A549 (cell line): Measurements from ENCODE around the gene XPR1. TPM values are rescaled to one million over a fixed set of nuclear protein-coding genes. Genes with fewer than 3 reads are reported as not detected.
"Not testable (repeated sequence)": the region's sequence is repeated elsewhere in the genome, so short reads cannot be mapped to it uniquely, and the experiment has no call there.

Experiments
- ATAC-seq, 2 experiments: fragments of 200-7000 bp in 1 of 2; fragments of >200 bp in 1 of 2; cut with Nextera tagmentation in 1 of 2; cut with Tn5 transposase in 1 of 2; 3 replicates each; pipeline versions ENCODE4 v1.8.0 to v1.9.1; 2018 to 2020; ENCODE audit warnings: mild to moderate bottlenecking in 1 of 2, moderate library complexity in 1 of 2
- CTCF ChIA-PET: fragments of 300-600 bp; sonication (Branson Sonifier 250); formaldehyde crosslinking; extraction: SDS; loops from one replicate; lab custom pipeline; 2021; ENCODE audit warnings: antibody characterized with exemption, inconsistent platforms; lab: Yijun Ruan, JAX
- POLR2A ChIA-PET: fragments of 350-600 bp; formaldehyde crosslinking; extraction: SDS; loops from one replicate; lab custom pipeline; 2021; ENCODE audit warnings: antibody characterized with exemption, inconsistent platforms; lab: Yijun Ruan, JAX
- DNase-seq, 2 experiments: peaks; one replicate each; pipeline versions ENCODE4 v3.0.0 to v3.0.0-alpha.2; 2011 to 2016; ENCODE audit warnings: low read depth in 1 of 2, low spot score in 1 of 2
- FAIRE-seq: peaks from 2 replicates; lab custom pipeline; 2011; peaks lifted over from hg19 to GRCh38; lab: Jason Lieb, UNC
- H3K27ac ChIP-seq, 2 experiments: fragments of >200 bp; sonication (Bioruptor Twin); formaldehyde crosslinking; 3 replicates each; pipeline ENCODE4 v1.5.1; 2016 to 2017
- H3K4me1 ChIP-seq: fragments of >200 bp; sonication (Bioruptor Twin); formaldehyde crosslinking; 3 replicates; pipeline ENCODE4 v1.6.1; 2016
- H3K4me2 ChIP-seq: fragments of >200 bp; sonication (Bioruptor Twin); formaldehyde crosslinking; 3 replicates; pipeline ENCODE4 v1.6.1; 2016
- H3K4me3 ChIP-seq: fragments of >200 bp; sonication (Bioruptor Twin); formaldehyde crosslinking; 3 replicates; pipeline ENCODE4 v1.5.1; 2016
- H3K9me3 ChIP-seq: fragments of >200 bp; sonication (Bioruptor Twin); formaldehyde crosslinking; 3 replicates; pipeline ENCODE4 v1.6.1; 2016
- CBX2 ChIP-seq: fragments of 200-600 bp; sonication (generic); IDR thresholded peaks from 2 replicates; pipeline ENCODE4 v1.6.1; 2016; ENCODE audit warnings: low read depth, mild to moderate bottlenecking, borderline replicate concordance
- CBX8 ChIP-seq: fragments of 200-600 bp; sonication (generic); IDR thresholded peaks from 2 replicates; pipeline ENCODE4 v1.6.1; 2016
- ELK1 ChIP-seq: fragments of 150-350 bp; IDR thresholded peaks from 2 replicates; pipeline ENCODE4 v1.6.1; 2014; ENCODE audit warnings: low read depth, mild to moderate bottlenecking, low read length
- ESRRA ChIP-seq: fragments of 150-350 bp; IDR thresholded peaks from 2 replicates; pipeline ENCODE4 v1.6.1; 2014; ENCODE audit warnings: mild to moderate bottlenecking, low read length, borderline replicate concordance
- FOSL2 ChIP-seq, 2 experiments: fragments of 450-650 bp in 1 of 2; fragments of >200 bp in 1 of 2; sonication (Bioruptor Twin) in 1 of 2; formaldehyde crosslinking; IDR thresholded peaks; 2 replicates each; pipeline versions ENCODE4 v1.5.0 to v1.6.1; 2016 to 2020; ENCODE audit warnings: mild to moderate bottlenecking in 1 of 2, moderate library complexity in 1 of 2
- MAFK ChIP-seq: fragments of 450-650 bp; IDR thresholded peaks from 2 replicates; pipeline ENCODE4 v1.6.1; 2014; ENCODE audit not compliant: partially characterized antibody
- MAZ ChIP-seq: fragments of 150-350 bp; IDR thresholded peaks from 2 replicates; pipeline ENCODE4 v1.6.1; 2014; ENCODE audit warnings: antibody characterized with exemption, low read depth, low read length, borderline replicate concordance
- MYC ChIP-seq: IDR thresholded peaks from 2 replicates; pipeline ENCODE4 v1.6.1; 2012; ENCODE audit warnings: mild to moderate bottlenecking, inconsistent platforms, low read length, improper control_type of control experiment, borderline replicate concordance
- RARB ChIP-seq: fragments of 250-450 bp; sonication (Bioruptor Pico); IDR thresholded peaks from 2 replicates; pipeline ENCODE4 v1.8.0; 2021; ENCODE audit warnings: mild to moderate bottlenecking, moderate library complexity
- SREBF2 ChIP-seq: fragments of 450-650 bp; IDR thresholded peaks from 2 replicates; pipeline ENCODE4 v1.6.1; 2014; ENCODE audit warnings: mild to moderate bottlenecking, moderate library complexity
- ZNF302 ChIP-seq: fragments of 250-450 bp; sonication (Bioruptor Pico); IDR thresholded peaks from 2 replicates; pipeline ENCODE4 v1.9.0; 2021; ENCODE audit warnings: inconsistent platforms, mild to moderate bottlenecking, moderate library complexity
- WGBS: methylation state at CpG from one replicate; pipeline ENCODE4 v1.1.6; 2017; ENCODE audit errors: missing lambda C conversion rate; 5-methylcytosine and 5-hydroxymethylcytosine counted together
- polyA plus RNA-seq, 4 experiments: library from polyadenylated mRNA; depleted of rRNA in 3 of 4; stranded (reverse); fragments of >200 nt; fragmentation: RNase III in 1 of 4; extraction: RNeasy Plus Mini Kit Qiagen cat#74134 plus additional on column Dnase treatment in 1 of 4; gene quantifications; 2 replicates in 3 of 4; 3 replicates in 1 of 4; pipeline ENCODE4 v1.2.3, GENCODE V29; 2011 to 2017
- TF ChIP-seq, protein P1 (sequence below): fragments of 250-450 bp; sonication (Bioruptor Pico); IDR thresholded peaks from 2 replicates; pipeline ENCODE4 v1.5.0; 2021; ENCODE audit warnings: mild to moderate bottlenecking, moderate library complexity, borderline replicate concordance

The XPR1 gene
- polyA plus RNA-seq, 2 of the 4 experiments (the other 2 are of a cell fraction) = 37.5 to 86.1 TPM

DNA sequence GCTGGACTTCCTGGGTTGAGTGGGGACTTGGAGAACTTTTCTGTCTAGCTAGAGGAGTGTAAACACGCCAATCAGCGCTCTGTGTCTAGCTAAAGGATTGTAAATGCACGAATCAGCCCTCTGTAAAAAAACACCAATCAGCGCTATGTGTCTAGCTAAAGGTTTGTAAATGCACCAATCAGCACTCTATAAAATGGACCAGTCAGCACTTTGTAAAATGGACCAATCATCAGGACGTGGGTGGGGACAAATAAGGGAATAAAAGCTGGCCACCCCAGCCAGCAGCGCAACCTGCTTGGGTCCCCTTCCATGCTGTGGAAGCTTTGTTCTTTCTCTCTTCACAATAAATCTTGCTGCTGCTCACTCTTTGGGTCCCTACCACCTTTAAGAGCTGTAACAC is 94.2 kb downstream of the XPR1 start:
- POLR2A ChIA-PET, H3K4me3 ChIP-seq, ATAC-seq, H3K4me1 ChIP-seq, H3K27ac ChIP-seq, H3K4me2 ChIP-seq, DNase-seq, CTCF ChIA-PET: not testable (repeated sequence)
- H3K9me3 ChIP-seq = peaks cover 13% of the 10 kb centered on the region; the same call in 2 of the 3 replicates
- peak; percentile 95 for TF ChIP-seq MAFK
- TF ChIP-seq, all 56 proteins: peak for 1; not testable (repeated sequence) for 55
- 91% methylated on average over 6 of the region's 6 CpGs for WGBS
- FAIRE-seq = not testable (repeated sequence)

DNA sequence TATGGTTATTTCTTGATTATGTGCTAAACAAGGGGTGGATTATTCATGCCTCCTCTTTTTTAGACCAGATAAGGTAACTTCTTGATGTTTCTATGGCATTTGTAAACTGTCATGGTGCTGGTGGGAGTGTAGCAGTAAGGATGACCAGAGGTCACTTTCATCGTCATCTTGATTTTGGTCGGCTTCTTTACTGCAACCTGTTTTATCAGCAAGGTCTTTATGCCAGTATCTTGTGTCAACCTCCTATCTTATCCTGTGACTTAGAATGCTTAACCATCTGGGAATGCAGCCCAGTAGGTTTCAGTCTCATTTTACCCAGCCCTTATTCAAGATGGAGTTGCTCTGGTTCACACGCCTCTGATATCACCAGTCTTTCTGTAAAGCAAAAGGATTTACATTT is 95.9 kb downstream of the XPR1 start:
- POLR2A ChIA-PET, FAIRE-seq, H3K4me1 ChIP-seq, H3K4me2 ChIP-seq, H3K27ac ChIP-seq, CTCF ChIA-PET, ATAC-seq, H3K4me3 ChIP-seq, DNase-seq: not testable (repeated sequence)
- 94% methylated on average over 3 of the region's 3 CpGs for WGBS
- peaks cover 20% of the 10 kb centered on the region; the same call in 2 of the 3 replicates for H3K9me3 ChIP-seq

GRCh38 chr1:180728472-180729106 is 96.8 kb downstream of the XPR1 start:
- FAIRE-seq = no peak
- CTCF ChIA-PET = no interaction called here
- no peak overlapping the region for H3K27ac ChIP-seq

DNA sequence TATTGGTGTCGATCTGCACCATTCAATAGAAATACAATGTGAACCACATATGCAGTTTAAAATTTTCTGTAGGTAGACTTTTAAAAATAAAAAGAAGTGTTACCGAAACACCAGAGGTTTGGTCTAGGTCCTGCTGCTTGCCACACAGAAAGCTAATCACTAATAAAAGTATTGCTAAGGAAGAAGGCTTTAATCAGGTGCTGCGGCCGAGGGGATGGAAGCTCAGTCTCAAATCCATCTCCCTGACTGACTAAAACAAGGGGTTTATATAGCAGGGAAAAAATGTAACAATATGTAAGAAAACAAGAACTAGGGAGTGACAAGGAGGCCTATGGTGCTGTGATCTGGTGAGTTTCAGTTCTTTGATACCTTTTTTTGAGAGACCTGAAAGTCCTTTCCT is 99.3 kb downstream of the XPR1 start:
- WGBS = 93% methylated on average over 4 of the region's 4 CpGs
- no peak overlapping the region for H3K4me2 ChIP-seq
- H3K27ac ChIP-seq = no peak overlapping the region
- ATAC-seq (no peak), FAIRE-seq (no peak), DNase-seq (no peak)
- no peaks in the 10 kb centered on the region for H3K4me1 ChIP-seq
- TF ChIP-seq FOSL2 (IDR thresholded peaks at IDR 0.05) (no peak), FOSL2 (CRISPR knock-in tag; IDR thresholded peaks at IDR 0.05) (no peak), MAFK (no peak), CBX2 (no peak), ELK1 (no peak), RARB (CRISPR knock-in tag) (no peak), ZNF302 (CRISPR knock-in tag) (no peak), MYC (no peak)
- H3K4me3 ChIP-seq = no peak overlapping the region
- ChIA-PET POLR2A (no interaction called here), CTCF (no interaction called here)
- peaks cover 30% of the 10 kb centered on the region for H3K9me3 ChIP-seq

More at GRCh38 chr1:180728472-180729106, 96.8 kb downstream of the XPR1 start:
- TF ChIP-seq CBX8 (no peak), FOSL2 (IDR thresholded peaks at IDR 0.05) (no peak), FOSL2 (CRISPR knock-in tag; IDR thresholded peaks at IDR 0.05) (no peak), ESRRA (no peak), MYC (no peak), SREBF2 (no peak), MAZ (no peak)
- TF ChIP-seq, protein P1, sequence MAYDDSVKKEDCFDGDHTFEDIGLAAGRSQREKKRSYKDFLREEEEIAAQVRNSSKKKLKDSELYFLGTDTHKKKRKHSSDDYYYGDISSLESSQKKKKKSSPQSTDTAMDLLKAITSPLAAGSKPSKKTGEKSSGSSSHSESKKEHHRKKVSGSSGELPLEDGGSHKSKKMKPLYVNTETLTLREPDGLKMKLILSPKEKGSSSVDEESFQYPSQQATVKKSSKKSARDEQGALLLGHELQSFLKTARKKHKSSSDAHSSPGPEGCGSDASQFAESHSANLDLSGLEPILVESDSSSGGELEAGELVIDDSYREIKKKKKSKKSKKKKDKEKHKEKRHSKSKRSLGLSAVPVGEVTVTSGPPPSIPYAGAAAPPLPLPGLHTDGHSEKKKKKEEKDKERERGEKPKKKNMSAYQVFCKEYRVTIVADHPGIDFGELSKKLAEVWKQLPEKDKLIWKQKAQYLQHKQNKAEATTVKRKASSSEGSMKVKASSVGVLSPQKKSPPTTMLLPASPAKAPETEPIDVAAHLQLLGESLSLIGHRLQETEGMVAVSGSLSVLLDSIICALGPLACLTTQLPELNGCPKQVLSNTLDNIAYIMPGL (CRISPR knock-in tag) = no peak
- H3K4me1 ChIP-seq = no peaks in the 10 kb centered on the region
- no peak overlapping the region for H3K4me3 ChIP-seq
- ATAC-seq = no peak
- no peak for DNase-seq
- H3K4me2 ChIP-seq = no peak overlapping the region
- H3K9me3 ChIP-seq = peaks cover 20% of the 10 kb centered on the region; the same call in 2 of the 3 replicates
- WGBS = 76% methylated on average over 4 of the region's 4 CpGs
- POLR2A ChIA-PET = no interaction called here
